Measurements from ENCODE around the gene CRYGS.

GRCh38 chr3:186525369-186526255, 18.6 kb downstream of the CRYGS start:
- TF ChIP-seq POLR2A (IDR thresholded peaks at IDR 0.05) (no peak), CTCF (IDR thresholded peaks at IDR 0.05) (no peak), EP300 (IDR thresholded peaks at IDR 0.05) (no peak)

Measured in ovary (tissue), 3 donors.